ENCODE results near the gene CA9. TPM values are rescaled to one million over a fixed set of nuclear protein-coding genes. Genes with fewer than 3 reads are reported as not detected.
A peak's percentile ranks its signal among the peaks of the same experiment; 100 is the strongest.

Gene CA9
- total and polyA plus RNA-seq, 12 donors: 0.20 to 13.2 (median 0.62) TPM; not detected in 6

DNA sequence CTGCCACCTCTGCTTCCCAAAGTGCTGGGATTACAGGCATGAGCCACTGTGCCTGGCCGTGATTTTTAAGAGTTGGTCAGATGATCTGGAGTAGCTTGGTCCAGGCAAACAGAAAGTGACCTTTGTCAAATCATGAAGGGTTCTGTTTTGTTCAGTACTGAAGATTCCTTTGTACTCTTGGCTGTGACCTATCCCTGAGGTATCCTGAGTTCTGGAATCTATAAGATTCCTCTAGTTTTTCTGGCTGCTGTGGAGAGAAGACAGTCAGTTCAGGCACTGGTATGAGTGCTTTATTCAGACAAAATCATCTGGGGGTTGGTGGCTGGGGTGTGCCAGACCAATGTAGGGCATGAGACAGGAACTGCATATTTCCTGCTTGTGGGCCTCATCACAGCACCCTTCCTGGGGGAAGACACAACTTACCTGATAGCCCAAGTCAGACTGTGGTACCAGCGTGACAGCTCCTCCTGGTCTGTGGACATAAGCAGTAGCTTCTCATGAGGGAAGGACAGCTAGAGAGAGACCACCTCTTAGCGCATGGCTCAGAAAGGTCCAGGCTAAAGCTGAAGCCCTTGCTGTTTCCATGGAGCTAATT is 11.9 kb upstream of the CA9 start:
- TF ChIP-seq, protein P1, sequence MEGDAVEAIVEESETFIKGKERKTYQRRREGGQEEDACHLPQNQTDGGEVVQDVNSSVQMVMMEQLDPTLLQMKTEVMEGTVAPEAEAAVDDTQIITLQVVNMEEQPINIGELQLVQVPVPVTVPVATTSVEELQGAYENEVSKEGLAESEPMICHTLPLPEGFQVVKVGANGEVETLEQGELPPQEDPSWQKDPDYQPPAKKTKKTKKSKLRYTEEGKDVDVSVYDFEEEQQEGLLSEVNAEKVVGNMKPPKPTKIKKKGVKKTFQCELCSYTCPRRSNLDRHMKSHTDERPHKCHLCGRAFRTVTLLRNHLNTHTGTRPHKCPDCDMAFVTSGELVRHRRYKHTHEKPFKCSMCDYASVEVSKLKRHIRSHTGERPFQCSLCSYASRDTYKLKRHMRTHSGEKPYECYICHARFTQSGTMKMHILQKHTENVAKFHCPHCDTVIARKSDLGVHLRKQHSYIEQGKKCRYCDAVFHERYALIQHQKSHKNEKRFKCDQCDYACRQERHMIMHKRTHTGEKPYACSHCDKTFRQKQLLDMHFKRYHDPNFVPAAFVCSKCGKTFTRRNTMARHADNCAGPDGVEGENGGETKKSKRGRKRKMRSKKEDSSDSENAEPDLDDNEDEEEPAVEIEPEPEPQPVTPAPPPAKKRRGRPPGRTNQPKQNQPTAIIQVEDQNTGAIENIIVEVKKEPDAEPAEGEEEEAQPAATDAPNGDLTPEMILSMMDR (IDR thresholded peaks at IDR 0.05): no peak
- no peak overlapping the region for H3K4me3 ChIP-seq

DNA sequence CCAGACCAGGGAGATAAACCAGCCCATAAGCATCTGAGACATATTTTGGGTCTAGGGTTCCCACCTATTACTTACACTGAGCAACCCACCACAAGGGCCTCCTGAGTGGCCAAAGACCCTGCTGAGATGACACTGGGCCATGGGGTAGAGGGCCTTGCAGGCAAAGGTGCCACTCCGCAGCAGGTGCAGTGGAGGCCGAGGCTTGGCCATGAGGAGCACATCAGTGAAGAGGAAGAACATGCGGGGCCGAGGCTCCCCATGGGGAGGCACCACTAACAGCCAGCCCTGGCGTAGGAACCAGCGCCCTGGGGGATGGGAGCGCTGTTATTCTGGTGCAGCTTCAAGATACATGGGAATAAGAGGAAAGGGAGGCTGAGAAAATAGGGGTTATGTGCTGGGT is 11.3 kb upstream of the CA9 start:
- WGBS, 2 donors: 90 to 92% methylated on average over 7 of the region's 7 CpGs
- Histone ChIP-seq H3K4me1 (peaks cover 0 to 62% (median 45%) of the 10 kb centered on the region in 9 donors), H3K9me3 (no peaks in the 10 kb centered on the region), H3K36me3 (peaks cover 0 to 29% (median 9%) of the 10 kb centered on the region in 9 donors), H3K27ac (peak overlapping the region in 7 of 10 donors; percentile 95 to 99 (median 98)), H3K4me3 (no peak overlapping the region), H3K27me3 (no peaks in the 10 kb centered on the region)
- intact Hi-C loops (cut with DNase I): loop anchor here in 6 of 10 donors (2.0 to 10.0 kb wide), 4 partner anchors 35 to 66 kb away; no protein-coding TSS in a partner anchor
- ATAC-seq (no peak), DNase-seq (no peak)
- TF ChIP-seq, protein P1 (IDR thresholded peaks at IDR 0.05): no peak

More for the DNA sequence above, 11.9 kb upstream of the CA9 start:
- Histone ChIP-seq H3K36me3 (peaks cover 0 to 29% (median 9%) of the 10 kb centered on the region in 9 donors), H3K27ac (peak overlapping the region; percentile 24 to 99 (median 98)), H3K9me3 (no peaks in the 10 kb centered on the region), H3K27me3 (no peaks in the 10 kb centered on the region), H3K4me1 (peaks cover 0 to 68% (median 51%) of the 10 kb centered on the region in 9 donors)
- ATAC-seq (no peak), DNase-seq (no peak)
- intact Hi-C loops (cut with DNase I): loop anchor here in 6 of 10 donors (2.0 to 10.0 kb wide), 4 partner anchors 35 to 67 kb away; no protein-coding TSS in a partner anchor
- WGBS, 2 donors: 71 to 74% methylated on average over 3 of the region's 3 CpGs

DNA sequence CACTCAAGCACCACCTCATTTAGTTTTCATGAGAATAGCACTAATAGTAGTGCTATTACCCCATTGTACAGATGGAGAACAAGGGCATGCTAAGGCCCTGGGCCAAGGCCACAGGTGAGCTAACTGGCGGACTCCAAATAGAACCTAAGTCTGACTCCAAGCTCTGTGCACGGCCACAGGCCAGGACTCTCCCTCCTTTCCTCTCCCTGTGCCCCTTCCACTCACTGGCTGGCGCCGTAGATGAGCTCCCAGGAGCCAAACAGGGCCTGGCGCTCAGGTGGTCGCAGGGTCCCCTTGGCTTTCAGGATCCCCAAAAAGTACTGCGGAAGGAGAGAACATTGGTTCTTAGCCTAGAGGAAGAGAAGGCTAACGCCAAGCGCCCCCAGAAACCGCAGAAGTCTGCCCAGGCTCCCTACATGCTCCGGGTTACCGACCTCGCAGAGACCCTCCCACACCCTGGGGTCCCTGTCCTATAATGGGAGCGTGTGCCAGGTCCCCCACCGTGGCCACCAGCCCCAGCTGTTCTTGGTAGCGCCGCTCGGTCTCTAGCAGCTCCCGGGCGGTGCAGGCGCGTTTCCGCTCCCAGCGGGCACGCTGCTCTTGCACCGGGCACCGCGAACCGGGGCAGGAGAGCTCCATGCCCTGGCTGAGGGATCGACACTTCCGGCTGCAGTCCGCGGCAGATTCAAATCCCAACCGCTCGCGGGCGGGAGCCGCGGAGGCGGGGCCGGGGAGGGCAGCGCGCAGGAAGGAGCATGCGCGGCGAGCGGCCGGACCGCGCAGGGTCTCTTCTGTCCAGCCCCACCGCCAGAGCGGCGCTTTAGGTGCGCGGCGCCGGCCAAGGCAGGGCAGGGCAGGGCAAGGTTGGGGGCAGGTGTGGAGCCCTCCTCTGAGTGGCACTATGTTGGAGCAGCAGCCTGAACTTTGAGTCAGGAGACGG is 8.9 kb upstream of the CA9 start, which contains the start of gene ARHGEF39:
TSS of gene ARHGEF39 (minus strand) at position 665 of the 940 bp plus-strand sequence. CDS start at position 639, 26 bp downstream.
- intact Hi-C loops (cut with DNase I): loop anchor here in 6 of 10 donors (2.0 to 10.0 kb wide), 4 partner anchors 22 to 62 kb away; no protein-coding TSS in a partner anchor
- H3K27me3 ChIP-seq: no peaks in the 10 kb centered on the region
- WGBS, 2 donors: 7 to 8% methylated on average over 58 of the region's 58 CpGs
- peak within 1 kb of the TSS in 9 of 10 donors; percentile 31 to 78 (median 61) for H3K27ac ChIP-seq
- peak; percentile 76 to 84 for DNase-seq
- peak; percentile 79 to 88 (median 85) for ATAC-seq
- H3K4me1 ChIP-seq: peaks cover 0 to 50% (median 34%) of the 10 kb centered on the region in 9 donors
- peak within 1 kb of the TSS in 9 of 10 donors; percentile 36 to 67 (median 58) for H3K4me3 ChIP-seq
- TF ChIP-seq, protein P1 (IDR thresholded peaks at IDR 0.05): peak in 4 of 9 donors; percentile 12 to 44 (median 39)
- H3K9me3 ChIP-seq: no peaks in the 10 kb centered on the region
- peaks cover 0 to 28% (median 9%) of the 10 kb centered on the region in 9 donors for H3K36me3 ChIP-seq

DNA sequence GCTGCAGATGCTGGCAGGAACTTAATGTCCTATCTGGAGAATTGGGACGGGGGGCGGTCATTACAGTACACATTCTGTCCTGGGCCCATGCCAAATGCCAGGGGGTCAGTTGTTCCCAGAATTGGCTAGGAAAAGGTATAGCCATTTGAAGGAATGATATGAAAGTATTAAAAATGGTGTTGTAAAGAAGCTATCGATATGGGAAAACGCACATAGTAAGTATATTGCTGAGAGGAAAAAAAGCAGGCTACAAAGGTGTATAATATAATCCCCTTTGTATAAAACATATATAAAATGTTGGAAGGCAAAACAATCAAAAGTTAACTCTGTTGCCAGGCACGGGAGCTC is 8.3 kb upstream of the CA9 start:
- DNase-seq (no peak), ATAC-seq (no peak)
- TF ChIP-seq, protein P1 (IDR thresholded peaks at IDR 0.05): no peak
- Histone ChIP-seq H3K4me1 (peaks cover 0 to 43% (median 28%) of the 10 kb centered on the region in 9 donors), H3K9me3 (no peaks in the 10 kb centered on the region), H3K27me3 (no peaks in the 10 kb centered on the region), H3K27ac (peak overlapping the region in 8 of 10 donors; percentile 31 to 78 (median 61)), H3K4me3 (peak overlapping the region in 9 of 10 donors; percentile 36 to 67 (median 58)), H3K36me3 (peaks cover 0 to 22% (median 5%) of the 10 kb centered on the region in 9 donors)
- intact Hi-C loops (cut with DNase I): loop anchor here in 3 of 10 donors (2.0 to 10.0 kb wide), 2 partner anchors 21 to 59 kb away; no protein-coding TSS in a partner anchor
- WGBS, 2 donors: 32 to 34% methylated on average over 5 of the region's 5 CpGs

All from heart right ventricle (tissue), 16 donors.